WTC11 (cell line): Measurements from ENCODE around the gene PROSER3. TPM values are rescaled to one million over a fixed set of nuclear protein-coding genes. Genes with fewer than 3 reads are reported as not detected.

Source experiments
- ATAC-seq: fragments of 200-7000 bp; cut with Tn5 transposase; 2 replicates; pipeline ENCODE4 v1.10.0; 2021; ENCODE audit warnings: mild to moderate bottlenecking, moderate library complexity
- CTCF ChIA-PET: fragments of 300-600 bp; sonication (Branson Sonifier 250); formaldehyde crosslinking; loops from one replicate; lab custom pipeline; 2021; ENCODE audit warnings: antibody characterized with exemption; lab: Charles Lee
- POLR2A ChIA-PET: fragments of 350-600 bp; sonication (Branson Sonifier 250); formaldehyde crosslinking; loops from one replicate; lab custom pipeline; 2021; ENCODE audit warnings: antibody characterized with exemption; lab: Charles Lee
- DNase-seq: peaks from one replicate; pipeline ENCODE4 v3.0.0; 2021; ENCODE audit warnings: low spot score
- H3K27ac Mint-ChIP-seq: 2 replicates; pipeline ENCODE4 v1.8.0; 2021; ENCODE audit warnings: mixed read lengths
- H3K27me3 Mint-ChIP-seq: 2 replicates; pipeline ENCODE4 v1.8.0; 2021; ENCODE audit warnings: low read depth, mild to moderate bottlenecking, moderate library complexity, mixed read lengths
- H3K36me3 Mint-ChIP-seq: 2 replicates; pipeline ENCODE4 v1.8.0; 2021; ENCODE audit warnings: mixed read lengths
- H3K4me1 Mint-ChIP-seq: 2 replicates; pipeline ENCODE4 v1.8.0; 2022; ENCODE audit warnings: mixed read lengths
- H3K4me3 Mint-ChIP-seq: 2 replicates; pipeline ENCODE4 v1.8.0; 2021; ENCODE audit warnings: mild to moderate bottlenecking, moderate library complexity, mixed read lengths
- H3K9me3 Mint-ChIP-seq: 2 replicates; pipeline ENCODE4 v1.8.0; 2021; ENCODE audit warnings: mixed read lengths
- ATF2 ChIP-seq: sonication (generic); formaldehyde crosslinking; IDR thresholded peaks from 2 replicates; pipeline ENCODE4 v1.8.1; 2022; ENCODE audit warnings: low read depth, missing genetic modification reagents, borderline replicate concordance
- CREB1 ChIP-seq: sonication (generic); formaldehyde crosslinking; IDR thresholded peaks from 2 replicates; pipeline ENCODE4 v1.8.0; 2023; ENCODE audit warnings: mild to moderate bottlenecking, missing genetic modification reagents
- E2F5 ChIP-seq: sonication (generic); formaldehyde crosslinking; IDR thresholded peaks from 2 replicates; pipeline ENCODE4 v1.8.1; 2022; ENCODE audit warnings: mild to moderate bottlenecking, moderate library complexity, missing genetic modification reagents
- ETV6 ChIP-seq: sonication (generic); formaldehyde crosslinking; IDR thresholded peaks from 2 replicates; pipeline ENCODE4 v1.8.1; 2022; ENCODE audit warnings: mild to moderate bottlenecking, missing genetic modification reagents
- FOXK1 ChIP-seq: sonication (generic); formaldehyde crosslinking; IDR thresholded peaks from 2 replicates; pipeline ENCODE4 v1.8.0; 2022; ENCODE audit warnings: mild to moderate bottlenecking, moderate library complexity, missing genetic modification reagents
- GRHL2 ChIP-seq: fragments of 250-450 bp; sonication (Bioruptor Pico); IDR thresholded peaks from 2 replicates; pipeline ENCODE4 v1.8.0; 2022; ENCODE audit warnings: mild to moderate bottlenecking, moderate library complexity; ENCODE audit not compliant: insufficient replicate concordance, severe bottlenecking
- KAT7 ChIP-seq: sonication (generic); formaldehyde crosslinking; IDR thresholded peaks from 2 replicates; pipeline ENCODE4 v1.8.1; 2023; ENCODE audit warnings: missing genetic modification reagents, mild to moderate bottlenecking, borderline replicate concordance
- MLX ChIP-seq: sonication (generic); formaldehyde crosslinking; IDR thresholded peaks from 2 replicates; pipeline ENCODE4 v1.8.1; 2023; ENCODE audit warnings: mild to moderate bottlenecking, missing genetic modification reagents, moderate library complexity
- NFE2L1 ChIP-seq: sonication (generic); formaldehyde crosslinking; IDR thresholded peaks from 2 replicates; pipeline ENCODE4 v1.8.1; 2023; ENCODE audit warnings: missing genetic modification reagents
- NR1H2 ChIP-seq: sonication (generic); formaldehyde crosslinking; IDR thresholded peaks from 2 replicates; pipeline ENCODE4 v1.9.0; 2021; ENCODE audit warnings: mild to moderate bottlenecking, moderate library complexity, missing genetic modification reagents
- OVOL2 ChIP-seq: fragments of 250-450 bp; sonication (Bioruptor Pico); IDR thresholded peaks from 2 replicates; pipeline ENCODE4 v1.9.0; 2021; ENCODE audit warnings: mild to moderate bottlenecking, borderline replicate concordance
- SMAD3 ChIP-seq: sonication (generic); formaldehyde crosslinking; IDR thresholded peaks from 2 replicates; pipeline ENCODE4 v1.8.0; 2022; ENCODE audit warnings: missing genetic modification reagents, mild to moderate bottlenecking, borderline replicate concordance
- SOX15 ChIP-seq: fragments of 250-450 bp; sonication (Bioruptor Pico); IDR thresholded peaks from 2 replicates; pipeline ENCODE4 v1.9.0; 2021; ENCODE audit warnings: mild to moderate bottlenecking
- TP53 ChIP-seq: sonication (generic); formaldehyde crosslinking; IDR thresholded peaks from 2 replicates; pipeline ENCODE4 v1.8.1; 2023; ENCODE audit warnings: mild to moderate bottlenecking, missing genetic modification reagents
- total RNA-seq: library from RNA; stranded (reverse); gene quantifications from 3 replicates; pipeline ENCODE4 v1.2.3, GENCODE V29; 2021
- TF ChIP-seq, protein P1 (sequence below): sonication (generic); formaldehyde crosslinking; IDR thresholded peaks from 2 replicates; pipeline ENCODE4 v1.8.0; 2022; ENCODE audit warnings: mild to moderate bottlenecking, missing genetic modification reagents
- TF ChIP-seq, protein P2 (sequence below): sonication (generic); formaldehyde crosslinking; IDR thresholded peaks from 2 replicates; pipeline ENCODE4 v1.8.1; 2023; ENCODE audit warnings: mild to moderate bottlenecking, moderate library complexity, missing genetic modification reagents
- TF ChIP-seq, protein P3 (sequence below): sonication (generic); formaldehyde crosslinking; IDR thresholded peaks from 2 replicates; pipeline ENCODE4 v1.8.0; 2023; ENCODE audit warnings: mild to moderate bottlenecking, missing genetic modification reagents
- TF ChIP-seq, protein P4 (sequence below): sonication (generic); formaldehyde crosslinking; IDR thresholded peaks from 2 replicates; pipeline ENCODE4 v1.8.0; 2023; ENCODE audit warnings: missing genetic modification reagents
- TF ChIP-seq, protein P5 (sequence below): sonication (generic); formaldehyde crosslinking; IDR thresholded peaks from 2 replicates; pipeline ENCODE4 v1.8.0; 2022; ENCODE audit warnings: mild to moderate bottlenecking, missing genetic modification reagents
- TF ChIP-seq, protein P6 (sequence below): fragments of 250-450 bp; sonication (Bioruptor Pico); IDR thresholded peaks from 2 replicates; pipeline ENCODE4 v1.9.0; 2021; ENCODE audit warnings: moderate library complexity, mild to moderate bottlenecking, inconsistent platforms, borderline replicate concordance

PROSER3 gene
- total RNA-seq, 1 experiment from 2014 or later = 32.9 TPM

DNA sequence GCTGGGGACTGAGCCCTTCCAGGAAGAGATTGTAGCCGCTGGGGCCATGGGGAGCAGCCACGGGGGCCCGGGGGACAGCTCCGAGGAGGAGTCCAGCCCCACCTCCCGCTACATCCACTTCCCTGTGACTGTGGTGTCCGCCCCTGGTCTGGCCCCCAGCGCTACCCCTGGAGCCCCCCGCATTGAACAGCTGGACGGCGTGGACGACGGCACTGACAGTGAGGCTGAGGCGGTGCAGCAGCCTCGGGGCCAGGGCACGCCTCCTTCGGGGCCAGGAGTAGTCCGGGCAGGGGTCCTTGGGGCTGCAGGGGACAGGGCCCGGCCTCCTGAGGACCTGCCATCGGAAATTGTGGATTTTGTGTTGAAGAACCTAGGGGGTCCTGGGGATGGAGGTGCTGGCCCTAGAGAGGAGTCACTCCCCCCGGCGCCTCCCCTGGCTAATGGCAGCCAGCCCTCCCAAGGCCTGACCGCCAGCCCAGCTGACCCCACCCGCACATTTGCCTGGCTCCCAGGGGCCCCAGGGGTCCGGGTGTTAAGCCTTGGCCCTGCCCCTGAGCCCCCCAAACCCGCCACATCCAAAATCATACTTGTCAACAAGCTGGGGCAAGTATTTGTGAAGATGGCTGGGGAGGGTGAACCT, 25.3 kb upstream of the PROSER3 start (continued):
- TF ChIP-seq, protein P1, sequence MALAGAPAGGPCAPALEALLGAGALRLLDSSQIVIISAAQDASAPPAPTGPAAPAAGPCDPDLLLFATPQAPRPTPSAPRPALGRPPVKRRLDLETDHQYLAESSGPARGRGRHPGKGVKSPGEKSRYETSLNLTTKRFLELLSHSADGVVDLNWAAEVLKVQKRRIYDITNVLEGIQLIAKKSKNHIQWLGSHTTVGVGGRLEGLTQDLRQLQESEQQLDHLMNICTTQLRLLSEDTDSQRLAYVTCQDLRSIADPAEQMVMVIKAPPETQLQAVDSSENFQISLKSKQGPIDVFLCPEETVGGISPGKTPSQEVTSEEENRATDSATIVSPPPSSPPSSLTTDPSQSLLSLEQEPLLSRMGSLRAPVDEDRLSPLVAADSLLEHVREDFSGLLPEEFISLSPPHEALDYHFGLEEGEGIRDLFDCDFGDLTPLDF = no peak
- no peak for TF ChIP-seq NR1H2 (CRISPR knock-in tag)
- TF ChIP-seq, protein P2, sequence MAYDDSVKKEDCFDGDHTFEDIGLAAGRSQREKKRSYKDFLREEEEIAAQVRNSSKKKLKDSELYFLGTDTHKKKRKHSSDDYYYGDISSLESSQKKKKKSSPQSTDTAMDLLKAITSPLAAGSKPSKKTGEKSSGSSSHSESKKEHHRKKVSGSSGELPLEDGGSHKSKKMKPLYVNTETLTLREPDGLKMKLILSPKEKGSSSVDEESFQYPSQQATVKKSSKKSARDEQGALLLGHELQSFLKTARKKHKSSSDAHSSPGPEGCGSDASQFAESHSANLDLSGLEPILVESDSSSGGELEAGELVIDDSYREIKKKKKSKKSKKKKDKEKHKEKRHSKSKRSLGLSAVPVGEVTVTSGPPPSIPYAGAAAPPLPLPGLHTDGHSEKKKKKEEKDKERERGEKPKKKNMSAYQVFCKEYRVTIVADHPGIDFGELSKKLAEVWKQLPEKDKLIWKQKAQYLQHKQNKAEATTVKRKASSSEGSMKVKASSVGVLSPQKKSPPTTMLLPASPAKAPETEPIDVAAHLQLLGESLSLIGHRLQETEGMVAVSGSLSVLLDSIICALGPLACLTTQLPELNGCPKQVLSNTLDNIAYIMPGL (CRISPR knock-in tag) = no peak
- TF ChIP-seq, all 79 proteins: peak for 0

- peak overlapping the region; percentile 54; the same call in 1 of the 2 replicates for H3K27ac Mint-ChIP-seq
- H3K4me3 Mint-ChIP-seq = no peak overlapping the region
- TF ChIP-seq, protein P3, sequence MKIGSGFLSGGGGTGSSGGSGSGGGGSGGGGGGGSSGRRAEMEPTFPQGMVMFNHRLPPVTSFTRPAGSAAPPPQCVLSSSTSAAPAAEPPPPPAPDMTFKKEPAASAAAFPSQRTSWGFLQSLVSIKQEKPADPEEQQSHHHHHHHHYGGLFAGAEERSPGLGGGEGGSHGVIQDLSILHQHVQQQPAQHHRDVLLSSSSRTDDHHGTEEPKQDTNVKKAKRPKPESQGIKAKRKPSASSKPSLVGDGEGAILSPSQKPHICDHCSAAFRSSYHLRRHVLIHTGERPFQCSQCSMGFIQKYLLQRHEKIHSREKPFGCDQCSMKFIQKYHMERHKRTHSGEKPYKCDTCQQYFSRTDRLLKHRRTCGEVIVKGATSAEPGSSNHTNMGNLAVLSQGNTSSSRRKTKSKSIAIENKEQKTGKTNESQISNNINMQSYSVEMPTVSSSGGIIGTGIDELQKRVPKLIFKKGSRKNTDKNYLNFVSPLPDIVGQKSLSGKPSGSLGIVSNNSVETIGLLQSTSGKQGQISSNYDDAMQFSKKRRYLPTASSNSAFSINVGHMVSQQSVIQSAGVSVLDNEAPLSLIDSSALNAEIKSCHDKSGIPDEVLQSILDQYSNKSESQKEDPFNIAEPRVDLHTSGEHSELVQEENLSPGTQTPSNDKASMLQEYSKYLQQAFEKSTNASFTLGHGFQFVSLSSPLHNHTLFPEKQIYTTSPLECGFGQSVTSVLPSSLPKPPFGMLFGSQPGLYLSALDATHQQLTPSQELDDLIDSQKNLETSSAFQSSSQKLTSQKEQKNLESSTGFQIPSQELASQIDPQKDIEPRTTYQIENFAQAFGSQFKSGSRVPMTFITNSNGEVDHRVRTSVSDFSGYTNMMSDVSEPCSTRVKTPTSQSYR (CRISPR knock-in tag) = no peak
- TF ChIP-seq SOX15 (CRISPR knock-in tag) (no peak), CREB1 (CRISPR knock-in tag) (no peak), SMAD3 (CRISPR knock-in tag) (no peak), TP53 (no peak), ETV6 (no peak), MLX (CRISPR knock-in tag) (no peak), KAT7 (no peak), FOXK1 (CRISPR knock-in tag) (no peak), ATF2 (CRISPR knock-in tag) (no peak), E2F5 (CRISPR knock-in tag) (no peak), NFE2L1 (CRISPR knock-in tag) (no peak), OVOL2 (no peak), GRHL2 (no peak)
- TF ChIP-seq, protein P4, sequence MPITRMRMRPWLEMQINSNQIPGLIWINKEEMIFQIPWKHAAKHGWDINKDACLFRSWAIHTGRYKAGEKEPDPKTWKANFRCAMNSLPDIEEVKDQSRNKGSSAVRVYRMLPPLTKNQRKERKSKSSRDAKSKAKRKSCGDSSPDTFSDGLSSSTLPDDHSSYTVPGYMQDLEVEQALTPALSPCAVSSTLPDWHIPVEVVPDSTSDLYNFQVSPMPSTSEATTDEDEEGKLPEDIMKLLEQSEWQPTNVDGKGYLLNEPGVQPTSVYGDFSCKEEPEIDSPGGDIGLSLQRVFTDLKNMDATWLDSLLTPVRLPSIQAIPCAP (CRISPR knock-in tag) = no peak
- TF ChIP-seq, protein P5, sequence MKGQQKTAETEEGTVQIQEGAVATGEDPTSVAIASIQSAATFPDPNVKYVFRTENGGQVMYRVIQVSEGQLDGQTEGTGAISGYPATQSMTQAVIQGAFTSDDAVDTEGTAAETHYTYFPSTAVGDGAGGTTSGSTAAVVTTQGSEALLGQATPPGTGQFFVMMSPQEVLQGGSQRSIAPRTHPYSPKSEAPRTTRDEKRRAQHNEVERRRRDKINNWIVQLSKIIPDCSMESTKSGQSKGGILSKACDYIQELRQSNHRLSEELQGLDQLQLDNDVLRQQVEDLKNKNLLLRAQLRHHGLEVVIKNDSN = no peak
- TF ChIP-seq, protein P6, sequence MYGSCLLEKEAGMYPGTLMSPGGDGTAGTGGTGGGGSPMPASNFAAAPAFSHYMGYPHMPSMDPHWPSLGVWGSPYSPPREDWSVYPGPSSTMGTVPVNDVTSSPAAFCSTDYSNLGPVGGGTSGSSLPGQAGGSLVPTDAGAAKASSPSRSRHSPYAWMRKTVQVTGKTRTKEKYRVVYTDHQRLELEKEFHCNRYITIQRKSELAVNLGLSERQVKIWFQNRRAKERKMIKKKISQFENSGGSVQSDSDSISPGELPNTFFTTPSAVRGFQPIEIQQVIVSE = no peak
- H3K4me1 Mint-ChIP-seq = 0 out of 2 replicates have a peak, but pooled peaks cover 2% of the 10 kb centered on the region
- peaks cover 54% of the 10 kb centered on the region for H3K36me3 Mint-ChIP-seq
- no peak for ATAC-seq
- ChIA-PET POLR2A (no interaction called here), CTCF (no interaction called here)
- no peaks in the 10 kb centered on the region for H3K27me3 Mint-ChIP-seq
- no peaks in the 10 kb centered on the region for H3K9me3 Mint-ChIP-seq
- no peak for DNase-seq
These were observed 24.5 kb upstream of the PROSER3 start for GRCh38 chr19:35733180-35734125.
